ENCODE data around the gene KRTAP10-8.

GRCh38 chr21:44614161-44614631 lies 2.3 kb downstream of the KRTAP10-8 start:
- TF ChIP-seq CTCF (IDR thresholded peaks at IDR 0.05) (no peak), POLR2AphosphoS5 (IDR thresholded peaks at IDR 0.05) (no peak)
